ENCODE data around the gene PRDM15. TPM values are rescaled to one million over a fixed set of nuclear protein-coding genes. Genes with fewer than 3 reads are reported as not detected.

PRDM15 gene
- polyA plus RNA-seq, 3 donors: 1.4 to 3.0 (median 2.2) TPM

GRCh38 chr21:41821756-41822431, 57.2 kb downstream of the PRDM15 start:
- no peak overlapping the region for H3K27ac ChIP-seq (ENCODE audit: low read depth, low read length)
- 88 to 94% (median 93%) methylated on average over 30 to 32 of the region's 32 CpGs for WGBS, 3 donors

GRCh38 chr21:41821081-41821755, 57.9 kb downstream of the PRDM15 start:
- H3K27ac ChIP-seq (ENCODE audit: low read depth, low read length): no peak overlapping the region
- 87 to 92% (median 89%) methylated on average over 21 of the region's 21 CpGs for WGBS, 3 donors

DNA sequence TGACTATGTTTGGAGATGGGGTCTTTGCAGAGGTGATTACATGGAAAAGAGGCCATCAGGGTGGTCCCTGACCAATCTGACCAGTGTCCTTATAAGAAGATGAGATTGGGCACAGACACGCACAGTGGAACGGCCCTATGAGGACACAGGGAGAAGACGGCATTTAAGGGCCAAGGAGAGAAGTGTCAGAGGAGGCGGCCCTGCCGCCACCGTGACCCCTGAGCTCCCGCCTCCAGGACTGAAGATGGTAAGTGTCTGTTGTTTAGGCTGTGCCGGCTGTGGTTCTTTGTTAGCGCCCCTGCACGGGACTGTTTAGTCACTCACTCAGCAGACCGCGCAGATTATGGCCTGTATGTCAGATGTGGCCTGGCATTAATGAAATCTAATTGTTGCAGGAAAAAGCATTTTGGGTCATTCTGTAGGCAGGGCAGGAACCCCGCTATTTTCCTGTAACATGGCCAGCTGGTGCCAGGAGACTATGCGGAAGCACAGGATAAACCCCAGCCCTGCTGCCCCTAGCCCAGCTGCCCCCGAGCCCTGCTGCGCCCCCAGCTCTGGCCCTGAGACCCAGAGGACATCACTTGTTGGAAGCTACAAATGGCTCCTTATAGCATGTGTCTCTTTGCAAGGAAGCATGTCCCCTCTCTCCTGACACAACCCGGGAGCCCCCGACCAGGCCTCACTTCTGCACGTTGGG, 58.6 kb downstream of the PRDM15 start:
- WGBS, 3 donors: 91 to 94% (median 93%) methylated on average over 19 of the region's 19 CpGs

DNA sequence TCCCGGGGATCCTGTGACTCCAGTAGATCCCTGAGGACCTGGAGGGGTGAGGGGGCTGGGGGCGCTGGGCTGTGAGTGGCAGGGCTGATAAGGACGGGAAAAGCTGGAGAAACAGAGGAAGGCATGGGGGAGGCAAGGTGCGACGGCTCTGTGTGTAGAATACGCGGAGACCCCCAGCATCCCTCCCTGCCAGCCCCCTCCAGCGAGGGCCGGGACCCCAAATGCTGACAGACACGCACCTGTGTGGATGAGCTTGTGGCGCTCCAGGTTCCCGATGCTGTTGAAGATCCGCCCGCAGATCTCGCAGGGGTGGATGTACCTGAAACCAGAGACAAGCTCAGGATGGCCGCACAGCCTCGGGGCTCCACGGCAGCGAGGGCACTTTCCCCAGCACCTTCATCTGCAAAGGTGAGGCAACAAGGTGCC, 59.3 kb downstream of the PRDM15 start:
- no peak overlapping the region for H3K27ac ChIP-seq (ENCODE audit: low read depth, low read length)
- 91 to 97% (median 93%) methylated on average over 19 of the region's 19 CpGs for WGBS, 3 donors

More for the DNA sequence above, 58.6 kb downstream of the PRDM15 start:
- H3K27ac ChIP-seq (ENCODE audit: low read depth, low read length): no peak overlapping the region

DNA sequence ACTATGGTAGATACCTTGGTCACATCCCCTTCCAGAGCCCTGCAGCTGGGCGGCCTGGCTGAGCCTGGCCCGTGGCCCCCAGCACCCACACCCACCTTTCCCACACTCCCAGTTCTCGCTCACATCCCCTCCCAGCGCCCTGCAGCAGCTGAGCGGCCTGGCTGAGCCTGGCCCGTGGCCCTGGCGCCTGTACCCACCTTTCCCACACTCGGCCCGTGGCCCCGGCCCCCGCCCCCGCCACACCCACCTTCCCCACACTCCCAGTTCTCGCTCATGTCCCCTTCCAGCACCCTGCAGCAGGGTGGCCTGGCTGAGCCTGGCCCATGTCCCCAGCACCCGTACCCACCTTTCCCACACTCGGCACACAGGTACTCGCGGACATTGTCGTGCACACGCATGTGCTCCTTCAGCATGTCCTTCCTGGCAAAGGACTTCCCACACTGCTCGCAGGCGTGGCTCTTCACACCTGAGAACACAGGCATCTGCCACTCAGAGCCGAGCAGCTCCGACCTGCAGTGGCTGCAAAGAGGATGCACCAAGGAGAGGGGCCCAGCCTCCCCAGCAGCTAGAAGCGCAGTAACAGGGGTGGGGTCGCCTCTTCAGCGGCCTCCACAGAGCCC, 59.8 kb downstream of the PRDM15 start:
- 94 to 96% (median 95%) methylated on average over 24 to 26 of the region's 26 CpGs for WGBS, 3 donors
- no peak overlapping the region for H3K27ac ChIP-seq (ENCODE audit: low read depth, low read length)

DNA sequence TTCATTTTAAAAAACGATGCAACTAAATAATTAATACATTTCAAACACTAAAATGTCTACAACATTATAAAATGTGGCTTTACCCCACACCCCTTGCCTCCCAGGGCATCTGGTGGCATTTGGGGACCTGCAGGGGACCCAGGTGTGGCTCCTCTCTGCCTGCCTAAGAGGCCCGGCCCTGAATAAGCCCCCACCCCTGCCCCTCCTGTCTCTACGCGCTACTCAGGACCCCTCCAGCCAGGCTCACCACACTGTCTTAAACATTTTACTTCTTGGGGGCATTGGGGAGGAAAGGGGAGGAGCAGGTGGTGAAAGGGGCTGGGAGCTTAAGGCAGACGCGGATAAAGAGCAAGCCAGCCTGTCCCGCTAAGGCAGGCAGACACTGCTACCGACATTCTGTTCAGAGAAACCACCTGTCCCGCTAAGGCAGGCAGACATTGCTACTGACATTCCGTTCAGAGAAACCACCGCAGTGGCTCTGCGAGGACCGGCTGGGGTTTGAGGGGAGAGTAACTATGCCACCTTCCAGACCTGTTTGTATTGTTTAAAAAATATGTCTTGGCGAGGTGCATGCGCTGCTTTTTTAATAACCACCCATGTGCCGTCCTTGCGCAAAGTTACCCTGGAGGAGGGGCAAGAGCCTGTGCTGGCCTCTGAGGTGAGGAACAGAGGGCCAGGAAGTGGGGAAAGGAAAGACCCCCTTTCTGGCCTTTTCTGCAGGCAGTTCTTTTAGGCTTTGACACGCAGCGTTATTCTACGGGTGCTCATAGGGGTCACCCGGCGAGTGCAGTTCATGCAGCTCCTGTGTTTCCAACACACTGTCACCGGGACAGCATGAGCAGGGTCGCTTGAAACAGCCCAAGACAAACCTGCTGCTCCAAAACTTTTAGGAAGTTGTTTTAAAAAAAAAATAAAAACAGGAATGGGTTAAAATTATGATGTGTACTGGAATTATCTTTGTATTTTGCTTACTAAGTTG, 61.0 kb downstream of the PRDM15 start:
- 89 to 94% (median 93%) methylated on average over 24 of the region's 24 CpGs for WGBS, 3 donors

DNA sequence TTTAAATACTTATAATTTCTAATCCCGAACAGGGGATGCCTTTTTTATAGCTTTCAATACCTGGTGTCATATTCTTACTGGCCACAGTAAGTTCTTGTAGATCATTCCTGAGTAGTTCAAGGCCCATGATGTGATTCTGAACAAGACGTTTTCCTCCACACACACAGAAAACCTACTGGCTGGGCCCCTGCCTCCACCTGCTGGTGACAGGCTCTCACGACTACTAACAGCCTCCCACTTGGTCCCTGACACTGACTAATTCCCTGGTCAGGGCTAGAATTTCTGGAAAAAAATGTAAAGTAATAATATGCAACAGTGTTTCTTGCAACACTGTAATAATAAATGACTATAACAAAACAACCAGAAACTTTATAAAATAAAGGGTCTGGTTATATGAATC, 61.9 kb downstream of the PRDM15 start:
- no peak overlapping the region for H3K27ac ChIP-seq (ENCODE audit: low read depth, low read length)
- 4 to 24% (median 23%) methylated on average over 3 of the region's 3 CpGs for WGBS, 3 donors

More for the DNA sequence above, 61.0 kb downstream of the PRDM15 start:
- H3K27ac ChIP-seq (ENCODE audit: low read depth, low read length): no peak overlapping the region

- H3K27ac ChIP-seq (ENCODE audit: low read depth, low read length): no peak overlapping the region
- whole genome bisulfite sequencing, 3 donors: 10 to 17% (median 13%) methylated on average over 12 of the region's 12 CpGs
These were observed 62.5 kb downstream of the PRDM15 start for GRCh38 chr21:41816583-41817165.

GRCh38 chr21:41815652-41816582, 63.2 kb downstream of the PRDM15 start:
- no peak overlapping the region for H3K27ac ChIP-seq (ENCODE audit: low read depth, low read length)
- WGBS, 3 donors: 90 to 93% (median 91%) methylated on average over 44 to 50 of the region's 50 CpGs

- WGBS, 3 donors: 90 to 93% (median 92%) methylated on average over 11 of the region's 11 CpGs
- no peak overlapping the region for H3K27ac ChIP-seq (ENCODE audit: low read depth, low read length)
These were observed 65.9 kb downstream of the PRDM15 start for GRCh38 chr21:41813226-41813625.

GRCh38 chr21:41812679-41813078, 66.5 kb downstream of the PRDM15 start:
- no peak overlapping the region for H3K27ac ChIP-seq (ENCODE audit: low read depth, low read length)
- 88 to 96% (median 93%) methylated on average over 13 of the region's 13 CpGs for WGBS, 3 donors

GRCh38 chr21:41810597-41810932, 68.6 kb downstream of the PRDM15 start:
- H3K27ac ChIP-seq (ENCODE audit: low read depth, low read length): no peak overlapping the region
- WGBS, 3 donors: 94 to 97% (median 94%) methylated on average over 13 of the region's 13 CpGs

- 94 to 95% (median 95%) methylated on average over 33 to 34 of the region's 34 CpGs for WGBS, 3 donors
- no peak overlapping the region for H3K27ac ChIP-seq (ENCODE audit: low read depth, low read length)
These were observed 69.1 kb downstream of the PRDM15 start for GRCh38 chr21:41809891-41810596.

DNA sequence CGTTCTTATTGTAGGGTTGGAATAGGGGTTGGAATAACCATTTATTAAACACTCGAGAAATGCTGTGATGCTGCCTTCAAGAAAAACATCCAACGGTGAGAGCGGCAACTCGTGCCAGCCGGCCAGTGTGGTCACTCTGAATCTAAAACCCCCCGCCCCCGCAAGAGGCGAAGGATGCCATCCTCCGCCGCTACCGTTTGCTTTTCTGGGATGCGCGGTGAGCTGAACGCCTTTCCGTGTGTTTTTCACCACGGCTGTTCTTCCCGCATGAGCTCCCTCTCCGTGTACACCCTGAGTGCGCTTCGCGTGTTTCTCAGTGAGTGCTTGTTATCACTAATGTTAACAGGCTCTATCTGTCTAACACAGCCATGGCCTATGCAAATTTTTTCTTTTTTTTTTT, 70.3 kb downstream of the PRDM15 start:
- no peak overlapping the region for H3K27ac ChIP-seq (ENCODE audit: low read depth, low read length)
- 96% methylated on average over 22 of the region's 22 CpGs for WGBS, 3 donors

DNA sequence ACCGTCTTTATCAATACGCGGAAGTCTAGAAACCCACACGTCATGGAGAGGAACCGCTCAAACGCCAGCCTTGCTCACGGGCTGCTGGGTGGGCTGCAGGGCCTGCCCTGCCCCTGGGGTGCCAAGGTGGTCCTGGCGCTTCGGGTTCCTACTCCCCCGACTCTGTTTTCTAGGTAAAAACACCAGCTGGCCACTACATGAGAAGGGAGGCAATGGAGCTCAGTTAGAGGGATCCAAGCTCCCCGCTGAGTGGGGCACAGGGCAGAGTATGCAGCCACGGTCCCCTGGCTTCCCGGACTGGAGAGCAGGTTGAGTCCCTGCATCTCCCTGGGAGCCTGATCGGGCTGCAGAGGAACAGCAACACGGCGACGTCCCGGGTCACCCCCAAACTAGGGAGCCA, 71.0 kb downstream of the PRDM15 start:
- 94 to 97% (median 96%) methylated on average over 18 of the region's 18 CpGs for WGBS, 3 donors

DNA sequence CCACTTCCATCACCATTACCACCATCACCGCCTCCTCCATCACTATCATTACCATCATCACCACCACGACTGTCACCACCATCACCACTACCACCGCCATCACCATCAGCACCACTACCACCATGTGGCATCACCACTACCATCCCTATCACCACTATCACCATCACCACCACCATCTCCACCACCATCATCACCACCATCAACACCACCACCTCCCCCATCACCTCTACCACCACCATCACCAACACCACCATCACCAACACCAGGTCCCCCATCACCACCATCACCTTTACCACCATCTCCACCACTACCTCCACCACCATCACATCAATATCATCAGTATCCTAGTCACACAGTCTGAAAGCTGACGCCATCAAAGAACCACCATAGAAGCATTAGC, 72.4 kb downstream of the PRDM15 start:
- 98% methylated on average over 4 of the region's 4 CpGs for WGBS, 3 donors
- H3K27ac ChIP-seq (ENCODE audit: low read depth, low read length): no peak overlapping the region

More for the DNA sequence above, 71.0 kb downstream of the PRDM15 start:
- no peak overlapping the region for H3K27ac ChIP-seq (ENCODE audit: low read depth, low read length)

Data from adipose tissue (tissue), 3 donors.